ENCODE measurements around the gene TP63.

- no peak for TF ChIP-seq CTCF (IDR thresholded peaks at IDR 0.05)
- TF ChIP-seq ZFX (IDR thresholded peaks at IDR 0.05; ENCODE audit: borderline replicate concordance) = no peak
Observed at GRCh38 chr3:189737619-189738018, 106.4 kb downstream of the TP63 start.
